NCI-H774 (cell line): ENCODE measurements around the gene ZNF276.
"Not testable (repeated sequence)": the region's sequence is repeated elsewhere in the genome, so short reads cannot be mapped to it uniquely, and the experiment has no call there.

Source experiments
- DNase-seq: peaks from one replicate; lab custom pipeline; 2025; lab: John Stamatoyannopoulos, UW

The ZNF276 gene

GRCh38 chr16:89737341-89738071, 16.2 kb downstream of the ZNF276 start:
- DNase-seq: no peak

- DNase-seq: no peak
Measured at GRCh38 chr16:89738072-89738377, 16.7 kb downstream of the ZNF276 start.

- no peak for DNase-seq
Measured at GRCh38 chr16:89738538-89739317, 17.4 kb downstream of the ZNF276 start.

- DNase-seq: no peak
Measured at GRCh38 chr16:89739383-89739782, 18.0 kb downstream of the ZNF276 start.

GRCh38 chr16:89741342-89742014, 20.1 kb downstream of the ZNF276 start:
- no peak for DNase-seq

- DNase-seq: no peak
Measured at GRCh38 chr16:89742948-89743347, 21.6 kb downstream of the ZNF276 start.

GRCh38 chr16:89744813-89745212, 23.5 kb downstream of the ZNF276 start:
- DNase-seq: no peak

- no peak for DNase-seq
Measured at GRCh38 chr16:89746043-89746442, 24.7 kb downstream of the ZNF276 start.

- DNase-seq: no peak
Measured at GRCh38 chr16:89748076-89748475, 26.7 kb downstream of the ZNF276 start.

GRCh38 chr16:89748921-89749320, 27.6 kb downstream of the ZNF276 start:
- no peak for DNase-seq

- no peak for DNase-seq
Measured at GRCh38 chr16:89749637-89750036, 28.3 kb downstream of the ZNF276 start.

GRCh38 chr16:89759746-89760340, 38.5 kb downstream of the ZNF276 start:
- DNase-seq: no peak

- no peak for DNase-seq
Measured at GRCh38 chr16:89761304-89761922, 40.1 kb downstream of the ZNF276 start.

- no peak for DNase-seq
Measured at GRCh38 chr16:89764711-89765201, 43.4 kb downstream of the ZNF276 start.

- DNase-seq: no peak
Measured at GRCh38 chr16:89765292-89765830, 44.0 kb downstream of the ZNF276 start.

GRCh38 chr16:89770367-89770766, 49.0 kb downstream of the ZNF276 start:
- no peak for DNase-seq

- DNase-seq: no peak
Measured at GRCh38 chr16:89775223-89775622, 53.9 kb downstream of the ZNF276 start.

- not testable (repeated sequence) for DNase-seq
Measured at GRCh38 chr16:89778211-89778610, 56.9 kb downstream of the ZNF276 start.

GRCh38 chr16:89779231-89779908, 58.0 kb downstream of the ZNF276 start:
- DNase-seq: no peak

GRCh38 chr16:89779909-89780305, 58.6 kb downstream of the ZNF276 start:
- DNase-seq: no peak

- no peak for DNase-seq
Measured at GRCh38 chr16:89782489-89782888, 61.2 kb downstream of the ZNF276 start.
